ENCODE results near the gene GPC4.

GRCh38 chrX:133414406-133415275, 648 bp downstream of the GPC4 start:
- no peak for TF ChIP-seq CTCF (IDR thresholded peaks at IDR 0.05; ENCODE audit: insufficient read depth, low read length, poor library complexity, severe bottlenecking)
- TF ChIP-seq EZH2phosphoT487 (conservative IDR thresholded peaks at IDR 0.05; ENCODE audit: low read length), result no peak

All from SU-DHL-6 (cell line).